Breast epithelium (tissue), 3 donors: ENCODE results near the gene PCDHGB2.

Experiments used
- CTCF ChIP-seq, 3 donors: fragments of 450-650 bp; IDR thresholded peaks; one replicate each; pipeline ENCODE4 v1.5.1; 2016 to 2017; ENCODE audit warnings: antibody characterized with exemption in 3 of 3, mild to moderate bottlenecking in 3 of 3, moderate library complexity in 3 of 3
- POLR2A ChIP-seq: fragments of 450-650 bp; IDR thresholded peaks from one replicate; pipeline ENCODE4 v1.6.1; 2016; ENCODE audit warnings: antibody characterized with exemption, mild to moderate bottlenecking, moderate library complexity
- POLR2AphosphoS5 ChIP-seq, 3 donors: sonication (generic); formaldehyde crosslinking; IDR thresholded peaks; one replicate each; pipeline ENCODE4 v1.6.1; 2017; ENCODE audit warnings: antibody characterized with exemption in 3 of 3

GRCh38 chr5:141373673-141374317, 14.0 kb downstream of the PCDHGB2 start, which contains the start of gene PCDHGA6:
- TF ChIP-seq POLR2A (no peak), POLR2AphosphoS5 (IDR thresholded peaks at IDR 0.05) (no peak), CTCF (IDR thresholded peaks at IDR 0.05) (no peak)
